ENCODE measurements around the gene MCF2L2.

- TF ChIP-seq, protein P1, sequence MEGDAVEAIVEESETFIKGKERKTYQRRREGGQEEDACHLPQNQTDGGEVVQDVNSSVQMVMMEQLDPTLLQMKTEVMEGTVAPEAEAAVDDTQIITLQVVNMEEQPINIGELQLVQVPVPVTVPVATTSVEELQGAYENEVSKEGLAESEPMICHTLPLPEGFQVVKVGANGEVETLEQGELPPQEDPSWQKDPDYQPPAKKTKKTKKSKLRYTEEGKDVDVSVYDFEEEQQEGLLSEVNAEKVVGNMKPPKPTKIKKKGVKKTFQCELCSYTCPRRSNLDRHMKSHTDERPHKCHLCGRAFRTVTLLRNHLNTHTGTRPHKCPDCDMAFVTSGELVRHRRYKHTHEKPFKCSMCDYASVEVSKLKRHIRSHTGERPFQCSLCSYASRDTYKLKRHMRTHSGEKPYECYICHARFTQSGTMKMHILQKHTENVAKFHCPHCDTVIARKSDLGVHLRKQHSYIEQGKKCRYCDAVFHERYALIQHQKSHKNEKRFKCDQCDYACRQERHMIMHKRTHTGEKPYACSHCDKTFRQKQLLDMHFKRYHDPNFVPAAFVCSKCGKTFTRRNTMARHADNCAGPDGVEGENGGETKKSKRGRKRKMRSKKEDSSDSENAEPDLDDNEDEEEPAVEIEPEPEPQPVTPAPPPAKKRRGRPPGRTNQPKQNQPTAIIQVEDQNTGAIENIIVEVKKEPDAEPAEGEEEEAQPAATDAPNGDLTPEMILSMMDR (IDR thresholded peaks at IDR 0.05) = no peak
- no peak for TF ChIP-seq POLR2A (IDR thresholded peaks at IDR 0.05)
These were observed 183.4 kb downstream of the MCF2L2 start for GRCh38 chr3:183244981-183245476.
